ENCODE data around the gene ACAD10. TPM values are rescaled to one million over a fixed set of nuclear protein-coding genes. Genes with fewer than 3 reads are reported as not detected.

The ACAD10 gene
- total and polyA plus RNA-seq, 2 donors from 2014 or later, result 33.7 to 47.0 TPM

DNA sequence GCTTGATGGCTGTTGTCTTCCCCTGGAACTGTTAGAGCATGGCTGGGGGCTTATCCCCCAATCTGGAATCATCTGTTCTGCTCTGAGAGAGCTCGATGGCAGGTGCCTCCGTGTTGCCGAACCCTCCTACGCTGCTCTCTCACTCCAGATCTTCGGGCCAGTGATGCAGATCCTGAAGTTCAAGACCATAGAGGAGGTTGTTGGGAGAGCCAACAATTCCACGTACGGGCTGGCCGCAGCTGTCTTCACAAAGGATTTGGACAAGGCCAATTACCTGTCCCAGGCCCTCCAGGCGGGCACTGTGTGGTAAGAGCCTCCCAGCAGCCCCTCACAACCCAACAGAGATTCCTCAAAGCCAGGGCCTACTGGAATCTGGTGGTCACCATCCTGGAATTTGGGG lies 113.9 kb downstream of the ACAD10 start:
- no peak overlapping the region for H3K27ac ChIP-seq (ENCODE audit: low read depth in 2 of 2, low read length in 2 of 2)
- no peaks in the 10 kb centered on the region for H3K27me3 ChIP-seq (ENCODE audit: control insufficient read depth, insufficient read depth, low read length)
- no peak overlapping the region for H3K4me3 ChIP-seq (ENCODE audit: low read length in 3 of 3)
- TF ChIP-seq, protein P1, sequence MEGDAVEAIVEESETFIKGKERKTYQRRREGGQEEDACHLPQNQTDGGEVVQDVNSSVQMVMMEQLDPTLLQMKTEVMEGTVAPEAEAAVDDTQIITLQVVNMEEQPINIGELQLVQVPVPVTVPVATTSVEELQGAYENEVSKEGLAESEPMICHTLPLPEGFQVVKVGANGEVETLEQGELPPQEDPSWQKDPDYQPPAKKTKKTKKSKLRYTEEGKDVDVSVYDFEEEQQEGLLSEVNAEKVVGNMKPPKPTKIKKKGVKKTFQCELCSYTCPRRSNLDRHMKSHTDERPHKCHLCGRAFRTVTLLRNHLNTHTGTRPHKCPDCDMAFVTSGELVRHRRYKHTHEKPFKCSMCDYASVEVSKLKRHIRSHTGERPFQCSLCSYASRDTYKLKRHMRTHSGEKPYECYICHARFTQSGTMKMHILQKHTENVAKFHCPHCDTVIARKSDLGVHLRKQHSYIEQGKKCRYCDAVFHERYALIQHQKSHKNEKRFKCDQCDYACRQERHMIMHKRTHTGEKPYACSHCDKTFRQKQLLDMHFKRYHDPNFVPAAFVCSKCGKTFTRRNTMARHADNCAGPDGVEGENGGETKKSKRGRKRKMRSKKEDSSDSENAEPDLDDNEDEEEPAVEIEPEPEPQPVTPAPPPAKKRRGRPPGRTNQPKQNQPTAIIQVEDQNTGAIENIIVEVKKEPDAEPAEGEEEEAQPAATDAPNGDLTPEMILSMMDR (IDR thresholded peaks at IDR 0.05; ENCODE audit: borderline replicate concordance, extremely low read depth, insufficient read depth), result no peak
- peaks cover 3 to 52% (median 26%) of the 10 kb centered on the region in 3 donors for H3K36me3 ChIP-seq (ENCODE audit: control insufficient read depth in 2 of 3, insufficient read depth in 3 of 3, low read length in 3 of 3)
- H3K9ac ChIP-seq (ENCODE audit: low read length in 3 of 3), result no peak overlapping the region
- H3K4me1 ChIP-seq (ENCODE audit: control insufficient read depth in 2 of 3, insufficient read depth in 2 of 3, low read depth in 1 of 3, low read length in 3 of 3), result no peaks in the 10 kb centered on the region
- FAIRE-seq (no peak), DNase-seq (no peak)
- intact Hi-C loops (cut with DNase I), result no loop called here
- no peaks in the 10 kb centered on the region for H3K9me3 ChIP-seq (ENCODE audit: control insufficient read depth in 2 of 3, insufficient read depth in 1 of 3, low read length in 3 of 3)

DNA sequence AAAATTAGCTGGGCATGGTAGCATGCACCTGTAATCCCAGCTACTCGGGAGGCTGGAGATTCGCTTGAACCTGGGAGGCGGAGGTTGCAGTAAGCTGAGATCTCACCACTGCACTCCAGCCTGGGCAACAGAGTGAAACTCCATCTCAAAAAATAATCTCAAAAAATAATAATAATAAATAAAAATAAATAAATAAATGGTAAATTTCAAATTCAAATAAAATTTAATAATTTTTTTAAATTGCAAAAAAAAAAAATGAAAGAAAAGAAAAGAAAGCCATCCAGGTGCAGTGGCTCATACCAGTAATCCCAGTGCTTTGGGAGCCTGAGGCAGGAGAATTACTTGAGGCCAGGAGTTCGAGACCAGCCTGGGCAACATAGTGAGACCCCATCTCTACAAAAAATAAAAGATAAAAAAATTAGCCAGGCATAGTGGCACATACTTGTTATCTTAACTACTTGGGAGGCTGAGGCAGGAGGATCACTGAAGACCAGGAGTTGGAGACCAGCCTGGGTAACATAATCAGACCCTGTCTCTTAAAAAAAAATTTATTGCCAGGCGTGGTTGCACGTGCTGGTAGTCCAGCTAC lies 117.3 kb downstream of the ACAD10 start:
- peaks cover 2 to 46% (median 22%) of the 10 kb centered on the region in 3 donors for H3K36me3 ChIP-seq (ENCODE audit: control insufficient read depth in 2 of 3, insufficient read depth in 3 of 3, low read length in 3 of 3)
- H3K4me3 ChIP-seq (ENCODE audit: low read length in 3 of 3), result no peak overlapping the region
- H3K27ac ChIP-seq (ENCODE audit: low read depth in 2 of 2, low read length in 2 of 2), result no peak overlapping the region
- H3K27me3 ChIP-seq (ENCODE audit: control insufficient read depth, insufficient read depth, low read length), result no peaks in the 10 kb centered on the region
- intact Hi-C loops (cut with DNase I), result no loop called here
- TF ChIP-seq, protein P1 (IDR thresholded peaks at IDR 0.05; ENCODE audit: borderline replicate concordance, extremely low read depth, insufficient read depth), result no peak
- DNase-seq (no peak), FAIRE-seq (no peak)
- no peak overlapping the region for H3K9ac ChIP-seq (ENCODE audit: low read length in 3 of 3)
- no peaks in the 10 kb centered on the region for H3K9me3 ChIP-seq (ENCODE audit: control insufficient read depth in 2 of 3, insufficient read depth in 1 of 3, low read length in 3 of 3)
- H3K4me1 ChIP-seq (ENCODE audit: control insufficient read depth in 2 of 3, insufficient read depth in 2 of 3, low read depth in 1 of 3, low read length in 3 of 3), result no peaks in the 10 kb centered on the region

DNA sequence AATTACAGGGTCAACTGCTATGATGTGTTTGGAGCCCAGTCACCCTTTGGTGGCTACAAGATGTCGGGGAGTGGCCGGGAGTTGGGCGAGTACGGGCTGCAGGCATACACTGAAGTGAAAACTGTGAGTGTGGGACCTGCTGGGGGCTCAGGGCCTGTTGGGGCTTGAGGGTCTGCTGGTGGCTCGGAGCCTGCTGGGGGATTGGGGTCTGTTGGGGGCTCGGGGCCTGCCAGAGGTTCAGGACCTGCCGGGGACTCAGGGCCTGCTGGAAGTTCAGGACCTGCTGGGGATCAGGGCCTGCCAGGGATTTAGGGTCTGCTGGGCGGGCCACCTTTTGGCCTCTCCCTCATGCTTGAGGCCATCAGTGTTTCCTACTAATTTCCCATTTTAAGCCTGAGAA lies 118.0 kb downstream of the ACAD10 start:
- Histone ChIP-seq H3K4me3 (ENCODE audit: low read length in 3 of 3) (no peak overlapping the region), H3K4me1 (ENCODE audit: control insufficient read depth in 2 of 3, insufficient read depth in 2 of 3, low read depth in 1 of 3, low read length in 3 of 3) (no peaks in the 10 kb centered on the region), H3K9me3 (ENCODE audit: control insufficient read depth in 2 of 3, insufficient read depth in 1 of 3, low read length in 3 of 3) (no peaks in the 10 kb centered on the region), H3K36me3 (ENCODE audit: control insufficient read depth in 2 of 3, insufficient read depth in 3 of 3, low read length in 3 of 3) (peaks cover 0 to 47% (median 21%) of the 10 kb centered on the region in 3 donors), H3K27ac (ENCODE audit: low read depth in 2 of 2, low read length in 2 of 2) (no peak overlapping the region), H3K27me3 (ENCODE audit: control insufficient read depth, insufficient read depth, low read length) (no peaks in the 10 kb centered on the region), H3K9ac (ENCODE audit: low read length in 3 of 3) (no peak overlapping the region)
- FAIRE-seq, result no peak
- DNase-seq, result no peak
- intact Hi-C loops (cut with DNase I), result no loop called here
- TF ChIP-seq, protein P1 (IDR thresholded peaks at IDR 0.05; ENCODE audit: borderline replicate concordance, extremely low read depth, insufficient read depth), result no peak

DNA sequence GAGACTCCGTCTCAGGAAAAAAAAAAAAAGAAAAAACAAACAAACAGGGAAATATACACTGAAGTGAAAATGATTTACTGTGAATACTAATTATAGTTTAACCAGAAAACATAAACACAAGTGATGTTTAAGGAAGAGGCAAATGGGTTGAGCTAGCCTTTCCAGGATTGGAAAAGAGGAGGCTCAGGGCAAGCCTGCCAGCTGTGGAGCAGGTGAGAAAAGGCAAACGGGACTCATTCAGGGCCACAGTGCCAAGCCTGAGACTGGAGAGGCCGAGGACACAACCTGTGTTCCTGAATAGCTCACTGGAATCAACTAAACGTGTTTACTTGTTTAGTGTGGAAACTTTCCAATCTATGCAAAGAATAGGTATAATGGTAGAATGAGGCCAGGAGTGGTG lies 120.5 kb downstream of the ACAD10 start:
- TF ChIP-seq, protein P1 (IDR thresholded peaks at IDR 0.05; ENCODE audit: borderline replicate concordance, extremely low read depth, insufficient read depth), result no peak
- FAIRE-seq (no peak), DNase-seq (no peak)
- no peaks in the 10 kb centered on the region for H3K4me1 ChIP-seq (ENCODE audit: control insufficient read depth in 2 of 3, insufficient read depth in 2 of 3, low read depth in 1 of 3, low read length in 3 of 3)
- peaks cover 0 to 48% (median 14%) of the 10 kb centered on the region in 3 donors for H3K36me3 ChIP-seq (ENCODE audit: control insufficient read depth in 2 of 3, insufficient read depth in 3 of 3, low read length in 3 of 3)
- H3K27ac ChIP-seq (ENCODE audit: low read depth in 2 of 2, low read length in 2 of 2), result no peak overlapping the region
- no peaks in the 10 kb centered on the region for H3K9me3 ChIP-seq (ENCODE audit: control insufficient read depth in 2 of 3, insufficient read depth in 1 of 3, low read length in 3 of 3)
- no peaks in the 10 kb centered on the region for H3K27me3 ChIP-seq (ENCODE audit: control insufficient read depth, insufficient read depth, low read length)
- no peak overlapping the region for H3K4me3 ChIP-seq (ENCODE audit: low read length in 3 of 3)
- no peak overlapping the region for H3K9ac ChIP-seq (ENCODE audit: low read length in 3 of 3)
- intact Hi-C loops (cut with DNase I), result no loop called here
